ENCODE data around the gene CARD14. TPM values are rescaled to one million over a fixed set of nuclear protein-coding genes. Genes with fewer than 3 reads are reported as not detected.

The CARD14 gene
- total and polyA plus RNA-seq, 2 experiments from 2014 or later = 0.08 to 0.52 TPM

DNA sequence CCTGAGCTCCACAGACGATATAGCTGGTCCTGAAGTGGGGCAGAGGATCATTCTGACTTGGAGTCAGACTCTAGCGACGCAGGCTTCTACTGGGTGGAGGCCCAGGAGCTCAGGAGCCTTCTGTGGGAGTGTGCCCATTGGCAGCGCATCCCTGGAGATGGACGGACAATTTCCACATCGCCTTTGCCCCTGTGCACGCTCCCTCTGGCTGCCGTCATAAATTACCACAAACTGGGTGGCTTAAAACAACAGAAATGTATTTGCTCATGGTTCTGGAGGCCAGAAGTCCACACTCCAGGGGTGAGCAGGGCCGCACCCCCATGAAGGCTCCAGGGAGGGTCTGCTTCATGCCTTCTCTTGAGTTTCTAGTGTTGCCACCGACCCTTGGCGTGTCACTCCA, 6.9 kb downstream of the CARD14 start:
- Histone ChIP-seq H3K9me2 (ENCODE audit: insufficient read depth) (no peaks in the 10 kb centered on the region), H3F3A (replicated peaks; ENCODE audit: low read depth) (no peaks in the 10 kb centered on the region), H3K36me3 (ENCODE audit: insufficient read depth) (no peaks in the 10 kb centered on the region), H3K4me2 (no peak overlapping the region), H2AFZ (no peak overlapping the region), H3K79me2 (replicated peaks; ENCODE audit: insufficient read depth) (no peaks in the 10 kb centered on the region), H3K27ac (ENCODE audit: low read depth) (no peak overlapping the region), H3K4me3 (no peak overlapping the region), H4K20me1 (replicated peaks; ENCODE audit: insufficient read depth) (no peaks in the 10 kb centered on the region), H3K27me3 (ENCODE audit: insufficient read depth) (no peaks in the 10 kb centered on the region), H3K4me1 (ENCODE audit: insufficient read depth) (no peaks in the 10 kb centered on the region)
- no peak for TF ChIP-seq ZNF331 (CRISPR knock-in tag; IDR thresholded peaks at IDR 0.05; ENCODE audit: low read depth)
- TF ChIP-seq CTCF (conservative IDR thresholded peaks at IDR 0.05; ENCODE audit: low read depth in 2 of 2) = no peak
- no peak for TF ChIP-seq CREB1 (CRISPR knock-in tag; IDR thresholded peaks at IDR 0.05; ENCODE audit: low read depth)
- no peak for TF ChIP-seq ZNF462 (CRISPR knock-in tag; IDR thresholded peaks at IDR 0.05)
- no peak for TF ChIP-seq ETS1 (IDR thresholded peaks at IDR 0.05)
- no peak for TF ChIP-seq EZH2phosphoT487 (IDR thresholded peaks at IDR 0.05; ENCODE audit: unreplicated experiment)
- Mint-ChIP-seq H3K9me3 (no peaks in the 10 kb centered on the region), H3K4me1 (peaks cover 4% of the 10 kb centered on the region), H3K36me3 (ENCODE audit: low read depth) (no peaks in the 10 kb centered on the region), H3K27ac (no peak overlapping the region), H3K4me3 (no peak overlapping the region), H3K27me3 (ENCODE audit: insufficient read depth, low read depth, poor library complexity) (peaks cover 11% of the 10 kb centered on the region)
- DNase-seq (ENCODE audit: low spot score) (no peak), ATAC-seq (no peak)
